HepG2 (cell line): ENCODE data around the gene SLC17A3. TPM values are rescaled to one million over a fixed set of nuclear protein-coding genes. Genes with fewer than 3 reads are reported as not detected.

Source experiments
- ATAC-seq: fragments of 200-7000 bp; cut with Tn5 transposase; 3 replicates; pipeline ENCODE4 v1.9.1; 2020; ENCODE audit warnings: mild to moderate bottlenecking, moderate library complexity
- BruUV-seq: library from RNA; stranded (reverse); fragments of 400-500 nt; replicated peaks from 2 replicates; lab custom pipeline; 2021; lab: Mats Ljungman, UMichigan
- CTCF ChIA-PET: fragments of 300-600 bp; formaldehyde crosslinking; extraction: SDS; loops from one replicate; lab custom pipeline; 2021; ENCODE audit warnings: low total read pairs, inconsistent platforms, low intra/inter-chr PET ratio; lab: Yijun Ruan, JAX
- POLR2A ChIA-PET: fragments of 350-600 bp; sonication (Branson Sonifier 250); formaldehyde crosslinking; loops from one replicate; lab custom pipeline; 2020; ENCODE audit warnings: antibody characterized with exemption, inconsistent platforms; lab: Yijun Ruan, JAX
- DNase-seq: peaks from one replicate; pipeline ENCODE4 v3.0.0-alpha.2; 2015; ENCODE audit warnings: low spot score
- FAIRE-seq: peaks from 3 replicates; lab custom pipeline; 2011; peaks lifted over from hg19 to GRCh38; lab: Jason Lieb, UNC
- H2AFZ ChIP-seq: one replicate; pipeline ENCODE4 v1.6.1; 2011; ENCODE audit warnings: low read length, inconsistent platforms
- H3K27ac ChIP-seq: fragments of 300-600 bp; 3 replicates; pipeline ENCODE4 v1.8.0; 2011; ENCODE audit warnings: mixed run types, mild to moderate bottlenecking, mixed read lengths, low read length, inconsistent platforms; ENCODE audit not compliant: insufficient read depth; ENCODE audit errors: extremely low read length
- H3K27me3 ChIP-seq, 2 experiments: fragments of 200-600 bp in 1 of 2; 2 replicates in 1 of 2; 3 replicates in 1 of 2; pipeline versions ENCODE4 v1.6.0 to v1.8.0; 2011; ENCODE audit warnings: low read length in 2 of 2, mild to moderate bottlenecking in 2 of 2, moderate library complexity in 2 of 2, inconsistent platforms in 1 of 2; ENCODE audit not compliant: insufficient read depth in 2 of 2, control insufficient read depth in 1 of 2
- H3K36me3 ChIP-seq, 2 experiments: fragments of 200-600 bp in 1 of 2; replicated peaks in 1 of 2; 2 replicates in 1 of 2; 3 replicates in 1 of 2; pipeline versions ENCODE4 v1.5.1 to v1.8.0; 2011; ENCODE audit warnings: low read length in 2 of 2, inconsistent platforms in 1 of 2; ENCODE audit not compliant: insufficient read depth in 2 of 2, control insufficient read depth in 1 of 2
- H3K4me1 ChIP-seq: 2 replicates; pipeline ENCODE4 v1.5.1; 2012; ENCODE audit warnings: low read length, inconsistent platforms; ENCODE audit not compliant: insufficient read depth
- H3K4me2 ChIP-seq: 2 replicates; pipeline ENCODE4 v1.6.0; 2011; ENCODE audit warnings: low read depth, low read length, inconsistent platforms
- H3K4me3 ChIP-seq, 3 experiments: fragments of 200-600 bp in 1 of 3; sonication (generic), shearing (Covaris generic) in 1 of 3; replicated peaks in 1 of 3; 2 replicates each; pipeline ENCODE4 v1.5.1; 2011 to 2016; ENCODE audit warnings: low read length in 3 of 3, inconsistent platforms in 2 of 3, low read depth in 2 of 3, mild to moderate bottlenecking in 2 of 3, control low read depth in 1 of 3, mixed read lengths in 1 of 3; ENCODE audit not compliant: insufficient read depth in 1 of 3
- H3K79me2 ChIP-seq: one replicate; pipeline ENCODE4 v1.6.1; 2011; ENCODE audit warnings: low read length, inconsistent platforms; ENCODE audit not compliant: insufficient read depth
- H3K9ac ChIP-seq: 2 replicates; pipeline ENCODE4 v1.6.0; 2011; ENCODE audit warnings: mild to moderate bottlenecking, low read depth, low read length, inconsistent platforms; ENCODE audit not compliant: insufficient read depth
- H3K9me3 ChIP-seq: 2 replicates; pipeline ENCODE4 v1.5.1; 2012; ENCODE audit warnings: mild to moderate bottlenecking, low read length
- H4K20me1 ChIP-seq: 2 replicates; pipeline ENCODE4 v1.6.0; 2011; ENCODE audit warnings: inconsistent platforms, mild to moderate bottlenecking, low read length, moderate library complexity; ENCODE audit not compliant: insufficient read depth
- KAT7 ChIP-seq: IDR thresholded peaks from 2 replicates; pipeline ENCODE4 v1.6.1; 2018; ENCODE audit warnings: borderline replicate concordance, missing compliant biosample characterization
- MTF1 ChIP-seq: sonication (generic); formaldehyde crosslinking; IDR thresholded peaks from 2 replicates; pipeline ENCODE4 v1.5.0; 2020; ENCODE audit warnings: missing genetic modification reagents
- NFE2L2 ChIP-seq: fragments of 150-350 bp; IDR thresholded peaks from 2 replicates; pipeline ENCODE4 v1.6.1; 2014; ENCODE audit warnings: low read length
- NFIB ChIP-seq: sonication (generic); formaldehyde crosslinking; IDR thresholded peaks from 2 replicates; pipeline ENCODE4 v1.9.0; 2021; ENCODE audit warnings: missing genetic modification reagents, mild to moderate bottlenecking, borderline replicate concordance
- RELA ChIP-seq: sonication (generic); formaldehyde crosslinking; IDR thresholded peaks from 2 replicates; pipeline ENCODE4 v1.4.0; 2020; ENCODE audit warnings: missing genetic modification reagents
- SP5 ChIP-seq: IDR thresholded peaks from 2 replicates; pipeline ENCODE4 v1.6.1; 2016; ENCODE audit warnings: low read depth, borderline replicate concordance
- TBX3 ChIP-seq: fragments of 450-650 bp; IDR thresholded peaks from 2 replicates; pipeline ENCODE4 v1.6.1; 2017; ENCODE audit warnings: antibody characterized with exemption, mild to moderate bottlenecking, inconsistent platforms, borderline replicate concordance
- TGIF2 ChIP-seq: IDR thresholded peaks from 2 replicates; pipeline ENCODE4 v1.6.1; 2016; ENCODE audit warnings: control low read depth, missing compliant biosample characterization
- YEATS2 ChIP-seq: sonication (generic); formaldehyde crosslinking; IDR thresholded peaks from 2 replicates; pipeline ENCODE4 v1.4.0; 2020; ENCODE audit warnings: missing genetic modification reagents, borderline replicate concordance
- ZNF253 ChIP-seq: sonication (generic); formaldehyde crosslinking; IDR thresholded peaks from 2 replicates; pipeline ENCODE4 v1.8.0; 2022; ENCODE audit warnings: mild to moderate bottlenecking, missing genetic modification reagents, borderline replicate concordance
- ZNF260 ChIP-seq: sonication (generic); formaldehyde crosslinking; IDR thresholded peaks from 2 replicates; pipeline ENCODE4 v1.4.0; 2020; ENCODE audit warnings: missing genetic modification reagents, low read depth, mild to moderate bottlenecking, borderline replicate concordance
- ZNF446 ChIP-seq: sonication (generic); formaldehyde crosslinking; IDR thresholded peaks from 2 replicates; pipeline ENCODE4 v1.5.0; 2020; ENCODE audit warnings: mild to moderate bottlenecking, missing genetic modification reagents
- ZNF484 ChIP-seq: sonication (generic); formaldehyde crosslinking; IDR thresholded peaks from 2 replicates; pipeline ENCODE4 v1.5.1; 2020; ENCODE audit warnings: mild to moderate bottlenecking, low read depth, missing genetic modification reagents, borderline replicate concordance
- ZNF556 ChIP-seq: sonication (generic); formaldehyde crosslinking; IDR thresholded peaks from 2 replicates; pipeline ENCODE4 v1.4.0; 2020; ENCODE audit warnings: mild to moderate bottlenecking, missing genetic modification reagents, borderline replicate concordance
- WGBS: methylation state at CpG from one replicate; pipeline ENCODE4 v1.1.6; 2017; ENCODE audit warnings: low lambda C conversion rate; 5-methylcytosine and 5-hydroxymethylcytosine counted together
- in situ Hi-C: cut with HindIII; loops from 2 replicates; pipeline ENCODE4 v1.10.0; 2017; ENCODE audit warnings: low pct_unique_long_range_greater_than_20kb; ENCODE audit not compliant: extremely low pct_ligation_motif_present
- intact Hi-C: fragments of 100-400 bp; cut with micrococcal nuclease; formaldehyde crosslinking; loops from one replicate; pipeline ENCODE4 v1.10.0; 2022; ENCODE audit not compliant: unreplicated experiment
- polyA plus RNA-seq, 8 experiments: library from polyadenylated mRNA; depleted of rRNA in 3 of 8; stranded (reverse) in 7 of 8; unstranded in 1 of 8; fragments of >200 nt; fragmentation: Illumina TruSeq in 4 of 8; extraction: Trizol in 4 of 8; gene quantifications; 2 replicates each; pipeline versions ENCODE4 v1.2.1 to v1.2.3, GENCODE V29; 2011 to 2016; ENCODE audit warnings: low read depth in 4 of 8, missing spikeins in 1 of 8, mixed read lengths in 1 of 8; ENCODE audit not compliant: insufficient read depth in 1 of 8
- total RNA-seq, 5 experiments: library from RNA; depleted of rRNA; stranded (reverse); fragments of >200 nt; fragmentation: Illumina TruSeq; extraction: Trizol; gene quantifications; 2 replicates each; pipeline ENCODE4 v1.2.3, GENCODE V29; 2016; ENCODE audit warnings: low read depth in 1 of 5
- TF ChIP-seq, protein P1 (sequence below): IDR thresholded peaks from 2 replicates; pipeline ENCODE4 v1.6.1; 2016; ENCODE audit warnings: low read depth, borderline replicate concordance
- TF ChIP-seq, protein P2 (sequence below): sonication (generic); formaldehyde crosslinking; IDR thresholded peaks from 2 replicates; pipeline ENCODE4 v1.4.0; 2020; ENCODE audit warnings: missing genetic modification reagents, mild to moderate bottlenecking, borderline replicate concordance

SLC17A3 gene
- total and polyA plus RNA-seq, 2 of the 13 experiments (the other 11 are each of a cell fraction or from before 2014, with no cell fraction given): 0.09 to 0.11 TPM

DNA sequence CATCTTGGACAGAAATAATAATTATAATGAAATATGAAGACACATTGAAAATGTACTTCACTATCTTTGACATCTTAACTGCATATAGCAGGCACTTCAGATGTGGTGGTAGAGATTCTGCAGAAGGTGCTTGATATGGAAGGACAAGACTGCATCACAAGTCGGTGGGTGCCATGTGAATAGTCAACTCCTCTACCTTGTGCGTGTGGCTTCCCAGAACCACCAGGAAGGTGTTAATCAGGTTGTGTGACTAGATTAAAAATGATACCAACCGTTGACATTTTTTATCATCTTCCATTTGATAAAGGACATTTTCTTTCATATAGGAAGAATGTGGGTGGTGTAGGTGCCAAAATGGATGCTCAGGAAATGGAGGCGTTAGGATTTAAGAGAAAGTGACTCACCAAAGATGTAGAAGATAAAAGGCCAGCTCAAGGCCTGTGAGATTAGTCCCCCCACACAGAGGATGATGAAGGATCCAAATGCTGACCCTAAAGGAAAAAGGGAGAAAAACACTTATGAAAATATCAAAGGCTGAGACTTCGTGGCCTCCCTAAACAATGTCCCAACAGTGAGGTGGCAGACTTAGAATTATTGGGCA, 44.1 kb upstream of the SLC17A3 start:
- Histone ChIP-seq H3K79me2 (no peaks in the 10 kb centered on the region), H2AFZ (no peak overlapping the region), H3K4me3 (no peak overlapping the region), H3K4me1 (peaks cover 18% of the 10 kb centered on the region), H3K9me3 (no peaks in the 10 kb centered on the region), H3K4me2 (no peak overlapping the region), H3K27me3 (no peaks in the 10 kb centered on the region), H4K20me1 (no peaks in the 10 kb centered on the region), H3K36me3 (peaks cover 4 to 25% of the 10 kb centered on the region in 2 experiments), H3K9ac (no peak overlapping the region), H3K27ac (no peak overlapping the region)
- in situ Hi-C loops (no loop called here), intact Hi-C loops (no loop called here)
- ChIA-PET CTCF (no interaction called here), POLR2A (no interaction called here)
- DNase-seq: no peak
- TF ChIP-seq RELA (CRISPR knock-in tag) (no peak), ZNF260 (CRISPR knock-in tag) (no peak), NFIB (CRISPR knock-in tag) (no peak), MTF1 (CRISPR knock-in tag) (no peak)
- TF ChIP-seq, protein P1, sequence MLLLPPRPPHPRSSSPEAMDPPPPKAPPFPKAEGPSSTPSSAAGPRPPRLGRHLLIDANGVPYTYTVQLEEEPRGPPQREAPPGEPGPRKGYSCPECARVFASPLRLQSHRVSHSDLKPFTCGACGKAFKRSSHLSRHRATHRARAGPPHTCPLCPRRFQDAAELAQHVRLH: no peak
- WGBS: 92% methylated on average over 5 of the region's 5 CpGs
- no peak for ATAC-seq
- BruUV-seq: no TSS peak
- no peak for FAIRE-seq

DNA sequence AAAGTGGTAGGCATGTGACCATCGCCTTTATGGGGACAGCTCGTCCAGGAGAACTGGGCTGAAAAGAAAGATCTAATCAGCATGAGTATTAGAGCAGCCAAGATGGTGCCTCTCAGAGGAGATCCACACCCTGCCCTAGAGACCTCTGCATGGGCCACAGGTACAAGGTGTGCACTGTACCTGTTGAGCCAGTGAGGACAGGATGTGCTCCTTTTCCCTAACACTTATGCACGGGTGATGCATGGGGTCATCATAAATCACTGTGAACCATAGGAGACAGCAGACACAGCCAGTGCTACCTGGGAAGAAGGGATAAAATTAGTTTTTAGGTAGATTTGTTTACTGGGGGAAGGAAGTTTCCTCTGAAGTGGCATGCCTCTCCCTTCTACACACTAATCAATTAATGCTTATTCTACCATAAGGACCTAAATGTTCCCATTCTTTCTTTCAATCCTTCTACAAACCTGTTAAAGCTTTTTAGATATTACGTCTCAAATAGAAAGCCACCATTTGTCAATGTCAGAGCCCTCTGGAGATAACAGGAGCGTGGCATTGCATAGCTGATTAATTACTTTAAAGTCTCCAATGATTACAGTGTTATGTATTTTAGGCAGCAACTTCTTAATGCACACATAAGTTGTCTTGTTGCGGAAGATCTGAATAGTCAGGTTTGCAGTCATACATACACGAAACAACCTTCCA, 42.9 kb upstream of the SLC17A3 start:
- H3K27ac ChIP-seq: no peak overlapping the region
- no peak overlapping the region for H3K9ac ChIP-seq
- no peak for TF ChIP-seq ZNF556 (CRISPR knock-in tag)
- no peak for TF ChIP-seq NFE2L2
- TF ChIP-seq, protein P2, sequence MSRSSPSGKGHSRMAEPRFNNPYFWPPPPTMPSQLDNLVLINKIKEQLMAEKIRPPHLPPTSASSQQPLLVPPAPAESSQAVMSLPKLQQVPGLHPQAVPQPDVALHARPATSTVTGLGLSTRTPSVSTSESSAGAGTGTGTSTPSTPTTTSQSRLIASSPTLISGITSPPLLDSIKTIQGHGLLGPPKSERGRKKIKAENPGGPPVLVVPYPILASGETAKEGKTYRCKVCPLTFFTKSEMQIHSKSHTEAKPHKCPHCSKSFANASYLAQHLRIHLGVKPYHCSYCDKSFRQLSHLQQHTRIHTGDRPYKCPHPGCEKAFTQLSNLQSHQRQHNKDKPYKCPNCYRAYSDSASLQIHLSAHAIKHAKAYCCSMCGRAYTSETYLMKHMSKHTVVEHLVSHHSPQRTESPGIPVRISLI (CRISPR knock-in tag): no peak
- no peak for TF ChIP-seq KAT7
- TF ChIP-seq TBX3: no peak
- TF ChIP-seq SP5 (CRISPR knock-in tag): no peak
- TF ChIP-seq TGIF2: no peak
- no peak for TF ChIP-seq YEATS2 (CRISPR knock-in tag)
- TF ChIP-seq ZNF484: no peak
- TF ChIP-seq ZNF446 (CRISPR knock-in tag): no peak
- TF ChIP-seq ZNF253 (CRISPR knock-in tag): no peak
- in situ Hi-C loops (no loop called here), intact Hi-C loops (no loop called here)
- no TSS peak for BruUV-seq
- H3K4me3 ChIP-seq: no peak overlapping the region
- no peak overlapping the region for H3K4me2 ChIP-seq
- peaks cover 4 to 25% of the 10 kb centered on the region in 2 experiments for H3K36me3 ChIP-seq
- FAIRE-seq (no peak), ATAC-seq (no peak), DNase-seq (no peak)
- H3K4me1 ChIP-seq: peaks cover 28% of the 10 kb centered on the region
- no peaks in the 10 kb centered on the region for H3K9me3 ChIP-seq
- 98% methylated on average over 7 of the region's 7 CpGs for WGBS
- no peaks in the 10 kb centered on the region for H3K79me2 ChIP-seq
- no peaks in the 10 kb centered on the region for H3K27me3 ChIP-seq
- POLR2A ChIA-PET: no interaction called here
- CTCF ChIA-PET: no interaction called here
- H2AFZ ChIP-seq: no peak overlapping the region
- no peaks in the 10 kb centered on the region for H4K20me1 ChIP-seq
